ENCODE data around the gene POU2F2.

The POU2F2 gene

GRCh38 chr19:42080764-42081375, 51.4 kb downstream of the POU2F2 start:
- DNase-seq (ENCODE audit: low read depth in 2 of 2): no peak

DNA sequence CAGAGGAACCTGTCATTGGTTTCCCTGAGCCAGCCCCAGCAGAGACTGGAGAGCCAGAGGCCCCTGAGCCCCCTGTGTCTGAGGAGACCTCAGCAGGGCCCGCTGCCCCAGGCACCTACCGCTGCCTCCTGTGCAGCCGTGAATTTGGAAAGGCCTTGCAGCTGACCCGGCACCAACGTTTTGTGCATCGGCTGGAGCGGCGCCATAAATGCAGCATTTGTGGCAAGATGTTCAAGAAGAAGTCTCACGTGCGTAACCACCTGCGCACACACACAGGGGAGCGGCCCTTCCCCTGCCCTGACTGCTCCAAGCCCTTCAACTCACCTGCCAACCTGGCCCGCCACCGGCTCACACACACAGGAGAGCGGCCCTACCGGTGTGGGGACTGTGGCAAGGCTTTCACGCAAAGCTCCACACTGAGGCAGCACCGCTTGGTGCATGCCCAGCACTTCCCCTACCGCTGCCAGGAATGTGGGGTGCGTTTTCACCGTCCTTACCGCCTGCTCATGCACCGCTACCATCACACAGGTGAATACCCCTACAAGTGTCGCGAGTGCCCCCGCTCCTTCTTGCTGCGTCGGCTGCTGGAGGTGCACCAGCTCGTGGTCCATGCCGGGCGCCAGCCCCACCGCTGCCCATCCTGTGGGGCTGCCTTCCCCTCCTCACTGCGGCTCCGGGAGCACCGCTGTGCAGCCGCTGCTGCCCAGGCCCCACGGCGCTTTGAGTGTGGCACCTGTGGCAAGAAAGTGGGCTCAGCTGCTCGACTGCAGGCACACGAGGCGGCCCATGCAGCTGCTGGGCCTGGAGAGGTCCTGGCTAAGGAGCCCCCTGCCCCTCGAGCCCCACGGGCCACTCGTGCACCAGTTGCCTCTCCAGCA, 52.1 kb downstream of the POU2F2 start:
- DNase-seq (ENCODE audit: low read depth in 2 of 2): no peak

- DNase-seq (ENCODE audit: low read depth in 2 of 2): no peak
These were observed 53.0 kb downstream of the POU2F2 start for GRCh38 chr19:42079276-42079669.

DNA sequence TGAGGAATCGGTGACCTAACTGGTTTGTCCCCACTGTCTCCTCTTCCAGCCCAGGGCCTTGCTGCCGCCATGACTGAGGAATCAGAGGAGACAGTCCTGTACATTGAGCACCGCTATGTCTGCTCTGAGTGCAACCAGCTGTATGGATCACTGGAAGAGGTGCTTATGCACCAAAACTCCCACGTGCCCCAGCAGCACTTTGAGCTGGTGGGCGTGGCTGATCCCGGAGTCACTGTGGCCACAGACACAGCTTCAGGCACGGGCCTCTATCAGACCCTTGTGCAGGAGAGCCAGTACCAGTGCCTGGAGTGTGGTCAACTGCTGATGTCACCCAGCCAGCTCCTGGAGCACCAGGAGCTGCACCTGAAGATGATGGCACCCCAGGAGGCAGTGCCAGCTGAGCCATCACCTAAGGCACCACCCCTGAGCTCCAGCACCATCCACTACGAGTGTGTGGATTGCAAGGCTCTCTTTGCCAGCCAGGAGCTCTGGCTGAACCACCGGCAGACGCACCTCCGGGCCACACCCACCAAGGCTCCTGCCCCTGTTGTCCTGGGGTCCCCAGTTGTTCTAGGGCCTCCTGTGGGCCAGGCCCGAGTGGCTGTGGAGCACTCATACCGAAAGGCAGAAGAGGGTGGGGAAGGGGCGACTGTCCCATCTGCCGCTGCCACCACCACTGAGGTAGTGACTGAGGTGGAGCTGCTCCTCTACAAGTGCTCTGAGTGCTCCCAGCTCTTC, 53.5 kb downstream of the POU2F2 start:
- DNase-seq (ENCODE audit: low read depth in 2 of 2): no peak

- no peak for DNase-seq (ENCODE audit: low read depth in 2 of 2)
These were observed 54.2 kb downstream of the POU2F2 start for GRCh38 chr19:42078058-42078457.

- no peak for DNase-seq (ENCODE audit: low read depth in 2 of 2)
These were observed 55.8 kb downstream of the POU2F2 start for GRCh38 chr19:42076380-42076944.

GRCh38 chr19:42075616-42076379, 56.4 kb downstream of the POU2F2 start, which contains the start of gene ZNF574:
Gene ZNF574 (plus strand): TSS chr19:42076166. CDS start chr19:42078607, 2,441 bp downstream.
- peak; percentile 89 to 96 for DNase-seq (ENCODE audit: low read depth in 2 of 2)

GRCh38 chr19:42075364-42075615, 57.0 kb downstream of the POU2F2 start:
- DNase-seq (ENCODE audit: low read depth in 2 of 2): no peak

- no peak for DNase-seq (ENCODE audit: low read depth in 2 of 2)
These were observed 57.5 kb downstream of the POU2F2 start for GRCh38 chr19:42074513-42075363.

- DNase-seq (ENCODE audit: low read depth in 2 of 2): no peak
These were observed 61.0 kb downstream of the POU2F2 start for GRCh38 chr19:42071247-42071646.

DNA sequence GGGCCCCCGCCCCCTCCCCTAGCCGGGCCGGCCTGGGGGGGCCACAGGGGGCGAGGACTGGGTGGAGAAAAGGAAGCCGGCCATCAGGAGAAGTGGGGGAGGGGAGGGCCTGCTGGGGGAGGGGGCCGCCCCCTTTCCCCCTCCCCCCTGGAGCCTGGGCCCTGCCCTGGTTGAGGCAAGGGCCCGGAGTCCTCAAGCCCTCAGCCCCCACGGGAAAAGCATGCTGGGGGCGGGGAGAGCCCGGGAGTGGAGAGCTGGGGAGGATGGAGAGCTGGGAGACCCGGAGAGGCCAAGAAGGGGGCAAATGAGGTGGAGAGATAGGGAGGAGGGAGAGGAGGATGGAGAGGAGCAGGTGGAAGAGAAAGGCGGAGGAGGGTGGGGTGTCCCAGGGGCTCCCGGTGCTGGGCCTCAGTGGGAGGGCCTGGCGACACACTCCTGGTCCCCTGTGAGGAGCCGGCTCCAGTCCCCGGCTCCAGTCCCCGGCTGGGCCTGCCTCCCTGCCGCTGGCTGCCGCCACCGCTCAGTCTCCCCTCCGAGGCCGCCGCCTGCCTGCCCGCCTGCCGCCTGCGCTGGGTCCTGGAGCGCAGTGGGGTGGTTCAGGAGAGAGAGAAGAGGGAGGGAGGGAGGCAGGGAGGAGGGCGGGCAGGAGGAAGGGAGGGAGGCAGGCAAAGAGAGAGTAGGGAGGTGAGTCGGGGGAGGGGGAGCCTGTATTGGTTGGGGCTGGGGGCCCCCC, 62.5 kb downstream of the POU2F2 start, which contains the start of gene GRIK5:
Gene GRIK5 (minus strand): TSS at position 588 of the 733 bp plus-strand sequence. CDS start 4,436 bp downstream, outside the sequence.
- DNase-seq (ENCODE audit: low read depth in 2 of 2): no peak

DNA sequence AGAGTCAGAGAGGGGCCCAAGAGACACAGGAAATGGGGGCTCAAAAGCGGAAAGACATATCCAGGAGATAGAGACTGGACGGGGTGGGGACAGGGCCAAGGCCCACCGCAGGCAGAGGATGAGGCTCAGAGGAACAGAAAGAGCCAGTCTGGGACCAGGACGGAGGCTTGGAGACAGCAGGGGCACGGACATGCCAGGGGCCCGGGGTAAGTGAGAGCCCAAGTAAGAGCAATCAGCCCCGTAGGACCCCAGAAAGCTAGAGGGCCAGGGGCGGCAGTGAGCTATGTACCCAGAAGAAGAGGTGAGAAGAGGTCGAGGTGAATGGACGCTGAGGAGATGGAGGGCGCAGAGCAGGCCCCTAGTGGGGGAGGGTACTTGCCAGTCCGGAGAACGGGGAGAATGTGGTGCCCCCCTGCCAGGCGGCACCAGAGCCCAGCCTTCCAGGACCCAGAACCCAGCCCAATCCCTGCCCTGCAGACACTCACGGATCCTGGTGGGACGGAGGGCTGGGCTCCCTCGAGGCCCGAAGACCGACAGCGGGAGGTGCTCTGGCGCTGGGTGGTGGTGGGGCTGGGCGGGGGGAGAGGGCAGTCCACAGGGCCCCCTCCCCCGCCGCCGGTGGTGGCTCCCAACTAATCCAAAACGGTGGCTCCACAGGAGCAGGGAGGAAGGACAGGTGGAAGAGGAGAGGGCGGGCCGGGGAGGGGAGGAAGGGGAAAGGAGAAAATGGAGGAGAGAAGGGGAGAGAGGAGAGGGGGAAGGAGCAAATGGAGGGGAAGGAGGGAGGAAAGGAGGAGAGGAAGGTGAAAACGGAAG, 63.3 kb downstream of the POU2F2 start:
- no peak for DNase-seq (ENCODE audit: low read depth in 2 of 2)

GRCh38 chr19:42068361-42068755, 63.9 kb downstream of the POU2F2 start:
- DNase-seq (ENCODE audit: low read depth in 2 of 2): no peak

DNA sequence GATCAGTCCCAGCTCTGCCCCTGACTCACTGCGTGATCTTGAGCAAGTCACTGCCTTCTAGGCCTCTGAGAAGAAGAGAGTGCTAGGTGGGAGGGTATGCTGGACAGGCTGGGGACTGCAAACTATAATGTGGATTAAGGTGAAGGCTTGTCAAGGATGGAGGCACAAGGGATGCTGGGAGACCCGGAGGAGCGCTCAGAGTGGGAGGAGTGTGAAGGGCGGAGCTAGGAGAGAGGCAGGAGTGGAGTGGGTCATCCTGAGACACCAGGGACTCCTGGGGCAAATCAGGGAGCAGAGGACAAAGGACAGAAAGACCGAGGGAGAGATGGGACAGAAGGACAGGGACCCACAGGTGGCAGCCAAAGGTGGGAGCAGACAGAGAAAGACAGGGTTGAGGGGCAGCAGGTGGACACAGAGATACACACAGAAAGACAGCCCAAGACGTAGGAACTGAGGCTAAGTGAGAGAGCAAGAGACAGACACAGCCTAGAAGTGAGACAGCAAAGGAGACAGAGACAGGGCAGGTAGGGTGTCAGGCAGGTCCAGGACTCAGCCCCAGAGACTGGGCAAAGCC, 64.8 kb downstream of the POU2F2 start:
- DNase-seq (ENCODE audit: low read depth in 2 of 2): no peak

GRCh38 chr19:42066075-42066754, 66.0 kb downstream of the POU2F2 start:
- no peak for DNase-seq (ENCODE audit: low read depth in 2 of 2)

GRCh38 chr19:42065511-42065910, 66.7 kb downstream of the POU2F2 start:
- DNase-seq (ENCODE audit: low read depth in 2 of 2): no peak

DNA sequence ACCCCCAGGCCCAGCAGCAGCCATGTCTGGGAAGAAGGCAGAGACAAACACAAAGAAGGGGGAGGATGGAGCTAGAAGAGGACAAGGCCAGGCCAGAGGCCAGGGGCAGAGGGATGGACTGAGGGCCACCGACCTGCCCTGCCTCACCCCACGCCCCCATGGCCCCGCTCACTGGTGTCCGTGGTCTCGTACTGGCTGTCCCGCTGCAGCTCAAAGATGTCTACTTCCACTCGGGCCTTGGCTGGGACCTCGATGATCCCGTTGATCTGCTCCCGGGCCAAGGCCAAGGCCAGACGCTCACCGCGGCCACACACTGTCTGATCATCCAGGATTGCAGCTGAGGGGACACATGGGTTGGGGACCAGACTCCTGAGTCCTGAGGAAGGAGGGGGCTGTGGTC, 67.2 kb downstream of the POU2F2 start:
- DNase-seq (ENCODE audit: low read depth in 2 of 2): no peak

DNA sequence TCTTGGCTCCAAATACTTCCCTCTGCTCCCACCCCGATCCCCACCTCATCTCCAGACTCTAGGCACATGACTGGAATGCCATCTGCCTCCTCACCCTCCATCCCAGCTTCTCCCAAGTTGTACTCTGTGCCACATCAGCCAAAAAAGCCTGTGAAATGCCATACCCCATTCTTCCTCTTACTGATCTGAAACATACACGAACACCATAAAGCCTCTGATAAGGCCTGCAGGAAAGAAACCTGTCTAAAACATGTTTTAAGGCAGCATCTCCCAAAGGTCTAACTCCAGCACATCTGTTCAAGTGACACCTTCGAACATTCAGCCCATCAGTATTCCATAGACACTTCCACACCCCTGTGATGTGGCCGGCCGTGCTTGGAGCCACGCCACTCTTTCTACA, 67.8 kb downstream of the POU2F2 start:
- no peak for DNase-seq (ENCODE audit: low read depth in 2 of 2)

All from activated CD8-positive, alpha-beta memory T cell treated with anti-CD3 and anti-CD28 coated beads for 4 hours (primary cell).